ENCODE data around the gene VSNL1. TPM values are rescaled to one million over a fixed set of nuclear protein-coding genes. Genes with fewer than 3 reads are reported as not detected.
"Not testable (repeated sequence)": the region's sequence is repeated elsewhere in the genome, so short reads cannot be mapped to it uniquely, and the experiment has no call there.

The VSNL1 gene
- polyA plus RNA-seq, 3 donors from 2014 or later: not detected

DNA sequence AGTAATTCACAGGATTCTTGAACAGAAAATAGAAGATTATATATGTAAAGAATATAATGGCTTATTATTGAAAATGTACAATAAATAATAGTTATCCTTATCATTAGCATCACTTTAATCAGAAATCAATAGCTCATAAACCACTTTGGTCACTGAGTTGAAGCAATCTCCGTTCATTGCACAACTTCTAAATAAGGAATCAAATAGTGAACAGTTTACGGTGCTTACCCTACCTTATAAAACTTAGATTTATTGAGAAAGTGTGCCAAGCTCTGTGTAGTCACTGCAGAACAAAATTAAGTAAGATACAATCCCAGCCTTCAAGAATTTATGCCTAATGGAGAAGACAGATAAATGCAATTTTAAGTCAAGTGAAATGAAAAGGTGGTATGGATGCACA lies 6.7 kb downstream of the VSNL1 start:
- peaks cover 0 to 5% (median 0%) of the 10 kb centered on the region in 3 donors for H3K27me3 Mint-ChIP-seq (ENCODE audit: low read depth in 3 of 3)
- H3K27ac Mint-ChIP-seq: no peak overlapping the region
- DNase-seq: no peak
- H3K9me3 Mint-ChIP-seq: peaks cover 0 to 7% (median 5%) of the 10 kb centered on the region in 6 donors
- H3K4me1 Mint-ChIP-seq: no peaks in the 10 kb centered on the region
- H3K4me3 Mint-ChIP-seq: no peak overlapping the region
- no peaks in the 10 kb centered on the region for H3K36me3 Mint-ChIP-seq

DNA sequence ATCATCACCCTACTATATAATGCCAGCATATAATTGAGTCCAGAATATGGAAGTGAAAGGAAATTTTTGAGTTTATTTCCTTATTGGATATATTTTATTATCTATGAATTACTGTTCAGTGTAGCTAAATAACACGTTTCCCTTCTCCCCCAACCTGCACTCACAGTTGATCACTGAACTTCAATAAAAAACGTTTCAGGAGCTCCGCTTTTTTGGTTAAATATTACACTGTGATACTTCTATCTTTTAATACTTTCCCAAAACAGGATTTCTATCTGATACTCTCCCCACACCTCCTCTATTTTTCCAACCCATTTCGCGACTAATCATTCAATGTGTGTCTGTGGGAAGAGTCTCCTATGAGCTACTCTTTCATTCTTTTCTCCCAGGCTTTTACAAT lies 7.2 kb downstream of the VSNL1 start:
- Mint-ChIP-seq H3K27me3 (ENCODE audit: low read depth in 3 of 3) (peaks cover 0 to 5% (median 0%) of the 10 kb centered on the region in 3 donors), H3K36me3 (no peaks in the 10 kb centered on the region), H3K4me3 (no peak overlapping the region), H3K27ac (no peak overlapping the region), H3K4me1 (no peaks in the 10 kb centered on the region), H3K9me3 (peaks cover 0 to 7% (median 5%) of the 10 kb centered on the region in 6 donors)
- no peak for DNase-seq

DNA sequence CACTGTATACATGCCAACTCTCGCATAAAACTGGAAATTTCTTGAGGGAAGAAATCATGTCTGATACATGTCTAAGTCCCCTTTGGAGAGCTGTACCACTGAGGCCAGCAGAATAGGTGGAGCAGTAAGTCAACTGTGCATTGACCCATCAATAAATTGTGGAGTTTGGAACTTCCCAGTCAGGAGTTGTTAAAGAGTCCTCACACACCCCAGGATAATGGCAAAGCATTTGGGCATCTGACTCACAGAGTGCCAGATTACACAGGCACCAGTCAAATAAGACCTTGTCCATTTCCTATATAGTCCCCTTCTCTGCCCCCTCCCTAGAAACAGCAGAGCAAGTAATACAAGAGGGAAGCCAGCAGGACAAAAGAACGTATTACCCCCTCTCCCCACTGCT lies 10.4 kb downstream of the VSNL1 start:
- Mint-ChIP-seq H3K27ac (no peak overlapping the region), H3K36me3 (no peaks in the 10 kb centered on the region), H3K9me3 (peaks cover 0 to 4% (median under 1%) of the 10 kb centered on the region in 6 donors), H3K4me1 (no peaks in the 10 kb centered on the region), H3K27me3 (ENCODE audit: low read depth in 3 of 3) (peaks cover 0 to 4% (median 0%) of the 10 kb centered on the region in 3 donors), H3K4me3 (no peak overlapping the region)
- DNase-seq: no peak

DNA sequence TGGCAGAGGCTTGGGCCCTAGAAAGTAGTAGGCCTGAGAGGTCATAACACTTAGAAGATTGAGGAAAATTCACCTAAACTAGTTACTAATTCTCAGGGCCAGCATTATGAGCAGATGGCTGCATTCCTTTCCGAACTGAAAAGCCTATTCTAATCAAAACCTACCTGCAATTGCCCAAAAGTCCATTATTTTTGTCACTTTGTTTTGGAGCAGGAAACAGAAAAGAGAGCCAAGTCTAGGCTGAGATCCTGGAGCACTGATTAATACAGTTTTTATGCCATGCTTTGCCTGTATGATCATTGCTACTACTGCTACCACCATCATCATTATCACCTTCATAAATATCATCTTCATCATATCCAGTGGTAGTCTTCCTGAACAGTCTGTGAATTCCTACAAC lies 14.7 kb downstream of the VSNL1 start:
- H3K9me3 Mint-ChIP-seq: peaks cover 0 to 2% (median 0%) of the 10 kb centered on the region in 6 donors
- no peaks in the 10 kb centered on the region for H3K36me3 Mint-ChIP-seq
- peaks cover 0 to 1% (median 0%) of the 10 kb centered on the region in 3 donors for H3K27me3 Mint-ChIP-seq (ENCODE audit: low read depth in 3 of 3)
- DNase-seq: no peak
- no peaks in the 10 kb centered on the region for H3K4me1 Mint-ChIP-seq
- no peak overlapping the region for H3K4me3 Mint-ChIP-seq
- no peak overlapping the region for H3K27ac Mint-ChIP-seq

DNA sequence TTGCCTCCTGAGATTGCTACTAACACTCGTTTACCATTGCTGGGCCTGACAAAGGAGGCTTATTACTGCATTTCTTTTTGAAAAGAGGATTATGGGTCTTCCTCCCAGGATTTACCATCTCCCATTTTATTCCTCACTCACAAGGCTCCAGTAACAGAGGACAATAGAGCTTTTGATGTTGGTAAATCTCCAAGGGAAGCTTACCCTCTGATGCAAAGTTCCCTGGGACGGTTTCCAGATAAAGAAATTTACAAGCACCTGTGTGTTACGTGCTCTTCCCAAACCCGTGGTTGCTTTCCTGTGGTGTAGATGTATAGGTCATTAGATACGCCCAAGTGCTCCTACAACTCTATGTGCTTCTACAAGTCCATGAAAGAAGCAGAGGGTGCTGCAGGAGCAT lies 17.1 kb downstream of the VSNL1 start:
- no peak overlapping the region for H3K27ac Mint-ChIP-seq
- H3K4me1 Mint-ChIP-seq: no peaks in the 10 kb centered on the region
- H3K27me3 Mint-ChIP-seq (ENCODE audit: low read depth in 3 of 3): peaks cover 0 to 1% (median 0%) of the 10 kb centered on the region in 3 donors
- H3K4me3 Mint-ChIP-seq: no peak overlapping the region
- DNase-seq: no peak
- H3K9me3 Mint-ChIP-seq: no peaks in the 10 kb centered on the region
- no peaks in the 10 kb centered on the region for H3K36me3 Mint-ChIP-seq

DNA sequence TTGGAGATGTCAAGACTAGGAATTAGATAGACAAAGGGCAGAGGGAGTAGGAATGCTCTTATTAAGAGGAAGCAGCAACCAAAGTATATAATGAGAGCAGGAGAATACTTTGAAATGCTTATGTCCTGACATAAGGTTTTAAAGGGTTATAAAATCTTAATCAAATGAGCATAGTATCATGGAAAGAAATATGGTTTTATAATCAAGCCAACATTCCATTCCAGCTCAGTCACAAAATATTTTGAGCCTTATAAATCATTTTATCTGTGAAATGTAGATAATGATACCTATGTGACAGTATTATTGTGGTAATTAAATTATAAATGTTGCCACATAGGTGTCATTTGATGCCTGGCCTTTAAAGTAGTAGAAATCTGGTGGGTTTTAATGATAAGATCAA lies 17.6 kb downstream of the VSNL1 start:
- Mint-ChIP-seq H3K4me1 (no peaks in the 10 kb centered on the region), H3K9me3 (no peaks in the 10 kb centered on the region), H3K36me3 (no peaks in the 10 kb centered on the region), H3K4me3 (no peak overlapping the region), H3K27ac (no peak overlapping the region), H3K27me3 (ENCODE audit: low read depth in 3 of 3) (peaks cover 0 to 2% (median 1%) of the 10 kb centered on the region in 3 donors)
- DNase-seq: no peak

DNA sequence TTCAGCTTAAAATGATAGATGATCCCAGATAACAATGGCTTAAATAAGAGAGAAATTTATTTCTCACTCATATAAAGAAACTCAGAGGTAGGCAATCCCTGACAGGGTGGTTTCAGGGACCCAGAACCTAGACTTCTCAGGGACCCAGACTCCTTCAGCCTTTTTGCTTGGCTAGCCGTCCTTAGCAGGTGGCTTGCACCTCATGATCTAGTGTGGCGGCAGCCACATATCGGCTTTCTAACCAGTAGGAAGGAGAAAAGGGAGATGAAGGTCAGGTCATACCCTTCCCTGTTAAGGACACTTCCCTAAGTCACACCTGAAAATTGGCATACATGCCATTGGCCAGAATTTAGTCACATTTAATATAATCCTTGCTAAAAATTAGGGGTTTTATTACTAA lies 18.4 kb downstream of the VSNL1 start:
- Mint-ChIP-seq H3K27ac (no peak overlapping the region), H3K9me3 (no peaks in the 10 kb centered on the region), H3K4me1 (no peaks in the 10 kb centered on the region), H3K4me3 (no peak overlapping the region), H3K36me3 (no peaks in the 10 kb centered on the region), H3K27me3 (ENCODE audit: low read depth in 3 of 3) (peaks cover 0 to 2% (median 1%) of the 10 kb centered on the region in 3 donors)
- no peak for DNase-seq

DNA sequence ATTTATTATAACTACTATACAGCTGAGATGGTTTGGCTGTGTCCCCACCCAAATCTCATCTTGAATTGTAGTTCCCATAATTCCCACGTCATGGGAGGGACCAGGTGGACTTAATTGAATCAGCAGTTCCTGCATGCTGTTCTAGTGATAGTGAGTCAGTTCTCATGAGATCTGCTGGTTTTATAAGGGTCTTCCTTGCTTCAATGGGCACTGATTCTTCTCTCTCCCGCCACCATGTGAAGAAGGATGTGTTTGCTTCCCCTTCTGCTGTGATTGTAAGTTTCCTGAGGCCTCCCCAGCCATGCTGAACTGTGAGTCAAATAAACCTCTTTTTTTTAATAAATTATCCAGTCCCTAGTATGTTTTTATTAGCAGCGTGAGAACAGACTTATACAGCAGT lies 25.2 kb downstream of the VSNL1 start:
- not testable (repeated sequence) for H3K27ac Mint-ChIP-seq; H3K4me1 Mint-ChIP-seq; H3K4me3 Mint-ChIP-seq; H3K27me3 Mint-ChIP-seq (ENCODE audit: low read depth in 3 of 3); DNase-seq; H3K36me3 Mint-ChIP-seq
- peaks cover 0 to 10% (median 1%) of the 10 kb centered on the region in 6 donors for H3K9me3 Mint-ChIP-seq

DNA sequence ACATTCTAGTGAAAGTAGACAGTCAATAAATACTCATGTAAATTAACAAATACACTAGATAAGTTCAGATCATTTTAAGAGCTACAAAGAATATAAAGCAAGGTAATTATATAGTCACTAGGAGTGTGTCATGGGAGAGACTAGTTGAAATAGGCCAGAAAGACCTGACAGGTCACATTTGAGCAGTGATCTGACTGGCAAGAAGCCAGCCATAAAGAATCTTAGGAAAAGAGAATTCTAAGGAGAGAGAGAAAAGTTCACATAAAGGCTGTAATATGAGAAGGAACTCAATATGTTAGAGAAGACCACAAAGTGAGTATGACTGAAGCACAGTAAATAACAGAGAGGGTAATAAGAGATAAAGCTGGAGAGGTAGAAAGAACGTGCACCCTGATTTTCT lies 31.2 kb downstream of the VSNL1 start:
- Mint-ChIP-seq H3K4me3 (no peak overlapping the region), H3K9me3 (peaks cover 0 to 8% (median 1%) of the 10 kb centered on the region in 6 donors), H3K27me3 (ENCODE audit: low read depth in 3 of 3) (no peaks in the 10 kb centered on the region), H3K36me3 (no peaks in the 10 kb centered on the region), H3K4me1 (no peaks in the 10 kb centered on the region), H3K27ac (no peak overlapping the region)
- no peak for DNase-seq

DNA sequence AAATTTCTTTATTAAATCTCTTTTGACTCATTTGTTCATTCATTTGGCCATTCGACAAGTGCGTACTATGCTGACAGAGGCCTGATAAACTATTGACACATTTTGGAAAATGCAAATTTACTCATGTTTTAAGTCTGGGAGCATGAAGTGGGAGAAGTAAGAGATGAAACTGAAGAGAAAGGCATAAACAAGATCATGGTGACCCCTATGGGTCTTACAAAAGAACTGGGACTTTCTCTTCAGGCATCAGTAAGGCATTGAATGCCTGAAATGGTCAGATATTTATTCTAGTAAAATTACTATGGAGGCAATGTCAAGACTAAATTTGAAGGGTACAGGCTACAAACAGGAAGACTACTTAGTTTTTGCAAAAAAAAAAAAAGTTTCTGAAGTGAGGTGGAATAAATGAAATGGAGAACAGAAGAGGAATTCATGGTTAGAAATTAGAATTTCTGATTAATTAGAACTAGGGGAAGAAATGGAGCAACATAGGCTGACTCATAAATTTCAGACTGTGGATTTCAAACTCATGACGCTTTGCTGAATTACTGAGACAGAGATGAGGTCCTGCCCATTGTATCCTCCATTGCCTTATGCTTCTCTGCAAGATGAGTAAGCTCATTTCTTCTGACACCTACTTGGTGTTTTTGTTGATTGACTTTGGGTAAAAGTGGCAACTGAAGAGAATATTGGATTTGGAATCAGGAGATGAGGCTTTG lies 32.7 kb downstream of the VSNL1 start:
- Mint-ChIP-seq H3K4me3 (no peak overlapping the region), H3K36me3 (no peaks in the 10 kb centered on the region), H3K27ac (no peak overlapping the region), H3K9me3 (peaks cover 0 to 7% (median 1%) of the 10 kb centered on the region in 6 donors), H3K4me1 (no peaks in the 10 kb centered on the region), H3K27me3 (ENCODE audit: low read depth in 3 of 3) (no peaks in the 10 kb centered on the region)
- no peak for DNase-seq

DNA sequence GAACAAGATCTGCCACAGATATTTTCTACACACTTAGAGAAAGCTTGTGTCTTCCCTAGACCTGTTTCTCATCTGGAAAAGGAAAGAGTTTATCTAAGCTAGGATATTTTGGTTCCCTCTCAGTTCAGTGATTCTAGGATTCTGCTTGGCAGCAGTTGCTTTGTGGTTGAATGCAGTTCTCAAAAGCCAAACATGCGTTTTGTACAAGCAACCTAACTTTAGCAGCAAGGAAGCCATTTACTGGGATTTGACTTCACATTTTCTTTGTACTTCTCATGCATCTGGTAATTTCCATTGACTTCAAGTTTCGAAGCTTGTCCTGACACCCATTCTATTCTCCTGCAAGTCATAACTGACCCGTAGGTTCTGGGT lies 33.3 kb downstream of the VSNL1 start:
- Mint-ChIP-seq H3K9me3 (peaks cover 0 to 6% (median 1%) of the 10 kb centered on the region in 6 donors), H3K4me3 (no peak overlapping the region), H3K27me3 (ENCODE audit: low read depth in 3 of 3) (no peaks in the 10 kb centered on the region), H3K27ac (no peak overlapping the region), H3K36me3 (no peaks in the 10 kb centered on the region), H3K4me1 (no peaks in the 10 kb centered on the region)
- no peak for DNase-seq

DNA sequence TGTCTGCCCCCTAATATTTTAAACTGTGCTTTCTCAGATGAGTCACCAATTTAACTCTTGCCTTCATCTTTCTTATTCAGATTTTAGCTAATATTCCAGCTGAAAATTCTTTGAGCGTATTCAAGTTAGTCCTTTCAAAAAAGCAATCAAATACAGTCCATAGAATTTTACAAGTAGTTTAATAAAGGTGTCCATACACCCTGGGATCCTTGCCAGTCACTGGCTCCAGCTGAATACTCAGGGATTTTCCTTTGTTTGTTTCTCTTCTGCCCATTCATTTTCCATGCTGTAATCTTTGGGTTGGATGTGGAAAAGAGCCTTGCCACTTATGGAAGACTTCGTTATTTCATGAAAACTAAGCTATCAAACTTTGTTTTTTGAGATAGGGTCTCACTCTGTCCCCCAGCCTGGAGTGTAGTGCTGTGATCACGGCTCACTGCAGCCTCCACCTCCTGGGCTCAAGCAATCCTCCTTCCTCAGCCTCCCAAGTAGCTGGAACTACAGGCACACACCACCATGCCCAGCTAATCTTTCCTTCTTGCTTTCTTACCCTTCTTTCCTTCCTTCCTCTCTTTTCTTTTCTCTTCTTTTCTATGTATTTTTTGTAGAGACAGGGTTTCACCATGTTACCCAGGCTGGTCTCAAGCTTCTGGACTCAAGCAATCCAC lies 34.0 kb downstream of the VSNL1 start:
- Mint-ChIP-seq H3K4me3 (no peak overlapping the region), H3K4me1 (no peaks in the 10 kb centered on the region), H3K36me3 (no peaks in the 10 kb centered on the region), H3K9me3 (peaks cover 0 to 6% (median 0%) of the 10 kb centered on the region in 6 donors), H3K27me3 (ENCODE audit: low read depth in 3 of 3) (no peaks in the 10 kb centered on the region), H3K27ac (no peak overlapping the region)
- DNase-seq: no peak

DNA sequence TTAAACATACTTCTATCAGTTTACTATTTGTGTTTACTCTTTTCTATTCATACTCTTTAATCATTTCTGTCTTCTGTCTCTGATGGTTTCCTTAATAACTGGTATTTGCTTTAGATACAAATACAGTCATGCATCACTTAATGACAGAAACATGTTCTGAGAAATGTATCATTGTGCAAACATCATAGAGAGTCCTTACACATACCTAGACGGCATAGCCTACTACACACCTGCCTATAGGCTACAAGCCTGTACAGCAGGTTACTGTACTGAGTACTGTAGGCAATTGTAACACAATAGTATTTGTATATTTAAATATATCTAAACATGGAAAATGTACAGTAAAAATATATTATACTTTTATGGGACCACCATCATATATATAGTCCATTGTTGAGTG lies 36.3 kb downstream of the VSNL1 start:
- no peak for DNase-seq
- no peaks in the 10 kb centered on the region for H3K4me1 Mint-ChIP-seq
- peaks cover 0 to 6% (median 0%) of the 10 kb centered on the region in 6 donors for H3K9me3 Mint-ChIP-seq
- no peak overlapping the region for H3K27ac Mint-ChIP-seq
- no peaks in the 10 kb centered on the region for H3K36me3 Mint-ChIP-seq
- H3K27me3 Mint-ChIP-seq (ENCODE audit: low read depth in 3 of 3): no peaks in the 10 kb centered on the region
- no peak overlapping the region for H3K4me3 Mint-ChIP-seq

DNA sequence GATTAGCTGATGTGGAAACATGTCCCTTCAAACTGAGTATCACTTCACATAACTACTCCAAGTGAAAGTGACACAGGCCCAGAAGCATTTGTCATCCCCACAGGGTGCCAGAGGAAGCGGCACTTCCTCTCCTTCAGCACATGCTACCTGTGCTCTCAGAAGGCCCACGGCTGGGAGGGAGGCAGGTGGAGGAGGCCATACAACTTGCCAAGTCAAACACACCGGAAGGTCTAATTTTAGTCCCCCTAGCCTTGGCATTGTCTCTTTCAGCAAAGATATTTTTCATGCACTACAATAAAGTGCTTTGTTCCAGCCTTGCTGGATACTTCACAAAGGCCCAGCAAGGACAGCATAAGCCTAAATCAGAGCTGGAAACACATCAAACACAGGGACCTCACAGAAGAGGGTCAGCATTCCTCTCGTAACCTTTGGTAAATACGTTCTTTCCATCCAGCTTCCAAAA lies 38.0 kb downstream of the VSNL1 start:
- DNase-seq: no peak
- H3K36me3 Mint-ChIP-seq: no peaks in the 10 kb centered on the region
- no peaks in the 10 kb centered on the region for H3K4me1 Mint-ChIP-seq
- no peak overlapping the region for H3K27ac Mint-ChIP-seq
- H3K4me3 Mint-ChIP-seq: no peak overlapping the region
- H3K27me3 Mint-ChIP-seq (ENCODE audit: low read depth in 3 of 3): peaks cover 0 to 3% (median 0%) of the 10 kb centered on the region in 3 donors
- H3K9me3 Mint-ChIP-seq: peaks cover 0 to 6% (median 0%) of the 10 kb centered on the region in 6 donors

Measured in immature natural killer cell (primary cell).